Measurements from ENCODE around the gene COMTD1.

COMTD1 gene

GRCh38 chr10:75210282-75211006 lies 25.3 kb downstream of the COMTD1 start, which contains the start of gene VDAC2 (continued):
- TF ChIP-seq ZNF561 (tag by site-specific recombination; IDR thresholded peaks at IDR 0.05; ENCODE audit: borderline replicate concordance) (peak; percentile 50; the same call in 1 of the 2 replicates), ZBTB17 (tag by site-specific recombination; IDR thresholded peaks at IDR 0.05) (peak; percentile 64; the same call in 1 of the 2 replicates), FEZF1 (tag by site-specific recombination; IDR thresholded peaks at IDR 0.05) (peak; percentile 32; the same call in 1 of the 2 replicates), ZNF391 (tag by site-specific recombination; IDR thresholded peaks at IDR 0.05; ENCODE audit: borderline replicate concordance, low read depth) (peak; percentile 98), ZBTB48 (tag by site-specific recombination; IDR thresholded peaks at IDR 0.05) (peak; percentile 66; the same call in 1 of the 2 replicates), ZBTB26 (tag by site-specific recombination; optimal IDR thresholded peaks at IDR 0.05) (peak; percentile 95), ZNF239 (tag by site-specific recombination; IDR thresholded peaks at IDR 0.05) (0 out of 2 replicates have a peak, but pooled peaks have one; percentile 20), ZNF776 (tag by site-specific recombination; IDR thresholded peaks at IDR 0.05; ENCODE audit: borderline replicate concordance) (no peak), SP2 (tag by site-specific recombination; IDR thresholded peaks at IDR 0.05) (peak; percentile 78), ZBTB11 (tag by site-specific recombination; conservative IDR thresholded peaks at IDR 0.05; ENCODE audit: low read depth) (peak; percentile 43), ZNF600 (tag by site-specific recombination; IDR thresholded peaks at IDR 0.05) (peak; percentile 90), OVOL3 (tag by site-specific recombination; IDR thresholded peaks at IDR 0.05) (no peak), REST (tag by site-specific recombination; IDR thresholded peaks at IDR 0.05) (peak; percentile 28; the same call in 1 of the 2 replicates), KLF8 (tag by site-specific recombination; IDR thresholded peaks at IDR 0.05) (peak; percentile 99), HOXC10 (CRISPR knock-in tag; IDR thresholded peaks at IDR 0.05) (no peak), ZNF558 (tag by site-specific recombination; IDR thresholded peaks at IDR 0.05) (no peak), ZNF2 (tag by site-specific recombination; IDR thresholded peaks at IDR 0.05) (peak; percentile 83), KLF10 (tag by site-specific recombination; IDR thresholded peaks at IDR 0.05) (peak; percentile 86), ZNF24 (tag by site-specific recombination; IDR thresholded peaks at IDR 0.05) (peak; percentile 86), YY1 (tag by site-specific recombination; IDR thresholded peaks at IDR 0.05) (no peak), EGR2 (tag by site-specific recombination; IDR thresholded peaks at IDR 0.05; ENCODE audit: low read depth) (peak; percentile 78), GLIS2 (tag by site-specific recombination; IDR thresholded peaks at IDR 0.05) (peak; percentile 81), KLF17 (tag by site-specific recombination; IDR thresholded peaks at IDR 0.05) (peak; percentile 97), ZBTB44 (tag by site-specific recombination; IDR thresholded peaks at IDR 0.05) (no peak)
- TF ChIP-seq, protein P1, sequence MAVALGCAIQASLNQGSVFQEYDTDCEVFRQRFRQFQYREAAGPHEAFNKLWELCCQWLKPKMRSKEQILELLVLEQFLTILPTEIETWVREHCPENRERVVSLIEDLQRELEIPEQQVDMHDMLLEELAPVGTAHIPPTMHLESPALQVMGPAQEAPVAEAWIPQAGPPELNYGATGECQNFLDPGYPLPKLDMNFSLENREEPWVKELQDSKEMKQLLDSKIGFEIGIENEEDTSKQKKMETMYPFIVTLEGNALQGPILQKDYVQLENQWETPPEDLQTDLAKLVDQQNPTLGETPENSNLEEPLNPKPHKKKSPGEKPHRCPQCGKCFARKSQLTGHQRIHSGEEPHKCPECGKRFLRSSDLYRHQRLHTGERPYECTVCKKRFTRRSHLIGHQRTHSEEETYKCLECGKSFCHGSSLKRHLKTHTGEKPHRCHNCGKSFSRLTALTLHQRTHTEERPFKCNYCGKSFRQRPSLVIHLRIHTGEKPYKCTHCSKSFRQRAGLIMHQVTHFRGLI (tag by site-specific recombination; IDR thresholded peaks at IDR 0.05): peak; percentile 11; the same call in 1 of the 2 replicates

Measured in HEK293 (cell line).